Hematopoietic multipotent progenitor cell treated with erythropoietin and hydrocortisone succinate and interleukin-3 and kit ligand, for 6 days (in vitro differentiated cells): Measurements from ENCODE around the gene PSMB11.

ENCODE experiments used
- DNase-seq: peaks from one replicate; pipeline ENCODE4 v3.0.0-alpha.2; 2015

The PSMB11 gene

DNA sequence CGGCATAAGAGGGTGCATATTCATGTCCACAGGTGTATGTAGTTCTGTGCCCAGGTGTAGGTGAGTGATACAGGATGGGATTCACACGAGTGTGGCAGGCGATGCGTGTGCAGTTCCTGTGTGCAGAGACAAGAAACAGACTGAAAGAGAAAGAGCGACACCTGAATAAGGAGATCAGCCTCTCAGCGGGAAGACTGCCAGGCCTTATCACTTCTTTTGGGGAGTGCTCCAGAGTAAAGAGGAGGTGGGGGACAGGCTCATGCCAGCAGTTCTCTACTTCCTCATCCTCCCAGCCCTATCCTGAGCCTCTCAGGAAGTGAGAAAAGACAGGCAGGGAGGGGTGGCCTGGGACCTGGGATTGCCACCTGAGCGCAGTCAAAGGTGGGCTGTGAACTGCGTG, 2.8 kb downstream of the PSMB11 start:
- peak; percentile 49 for DNase-seq

DNA sequence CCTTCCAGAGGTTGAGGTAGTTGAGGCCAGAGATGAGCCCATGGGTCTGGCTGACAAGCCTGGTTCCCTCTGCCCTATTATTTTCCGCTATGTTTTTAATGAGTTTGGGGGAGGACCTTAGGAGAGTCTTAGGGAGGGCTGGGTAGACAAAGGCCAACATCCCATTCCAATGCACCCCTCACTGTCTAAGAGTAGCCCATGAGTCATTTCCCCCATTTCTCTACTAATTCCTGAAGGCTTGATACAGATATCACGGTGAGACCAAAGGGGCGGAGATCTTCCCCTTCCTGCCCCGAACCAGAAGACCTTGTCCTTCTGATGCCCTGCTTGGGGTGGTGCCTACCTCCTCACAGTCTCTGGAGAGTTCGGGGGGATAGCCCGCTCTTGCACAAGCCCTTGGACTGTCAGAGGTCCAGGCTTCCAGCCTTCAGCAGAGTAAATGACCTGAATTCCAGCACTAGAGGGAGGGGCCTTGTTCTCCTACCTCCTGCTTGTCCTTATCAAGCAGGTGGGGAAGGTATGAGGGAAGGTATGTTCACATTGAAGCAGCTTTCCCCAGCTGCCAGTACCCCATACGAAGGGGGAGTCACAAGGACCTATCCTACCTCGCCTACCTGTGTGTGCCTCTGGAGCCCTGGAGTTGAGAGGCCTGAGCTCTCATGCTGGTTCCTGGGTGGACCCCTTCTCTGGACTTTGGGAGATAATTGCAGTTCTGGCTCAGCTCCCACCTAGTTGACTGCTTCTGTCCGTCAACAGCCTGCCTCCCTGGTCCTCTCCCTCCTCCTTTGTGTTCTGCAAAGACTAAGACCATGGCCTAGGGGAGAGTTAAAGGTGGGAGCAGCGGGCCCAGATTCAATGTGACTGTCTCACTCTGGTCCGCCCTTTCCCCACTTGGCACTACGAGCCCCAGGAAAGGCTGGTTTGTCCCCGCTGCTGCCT, 3.7 kb downstream of the PSMB11 start:
- DNase-seq, result no peak

GRCh38 chr14:23047034-23047634, 5.1 kb downstream of the PSMB11 start:
- DNase-seq, result no peak

- no peak for DNase-seq
Measured at GRCh38 chr14:23047751-23048693, 6.0 kb downstream of the PSMB11 start.

DNA sequence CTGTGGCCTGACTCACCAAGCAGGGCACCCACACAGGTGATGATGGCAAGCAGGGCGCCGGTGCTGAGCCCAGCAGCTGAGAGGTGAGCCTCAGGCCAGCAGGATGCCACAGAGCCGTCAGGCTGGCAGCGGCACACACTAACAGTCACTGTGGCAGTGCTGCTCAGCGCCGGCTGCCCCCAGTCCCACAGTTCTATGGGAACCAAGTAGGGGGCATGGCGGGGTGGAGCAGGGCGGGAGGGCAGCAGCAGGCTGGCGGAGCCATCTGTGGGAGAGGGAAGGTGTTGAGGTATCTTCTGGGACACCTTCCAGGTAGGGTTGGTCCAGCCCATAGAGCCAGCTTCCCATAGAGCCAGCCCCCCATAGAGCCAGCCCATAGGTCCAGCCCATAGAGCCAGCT, 7.0 kb downstream of the PSMB11 start:
- no peak for DNase-seq

- no peak for DNase-seq
Measured at GRCh38 chr14:23051141-23052057, 9.4 kb downstream of the PSMB11 start.

- DNase-seq, result no peak
Measured at GRCh38 chr14:23052182-23052623, 10.2 kb downstream of the PSMB11 start.

DNA sequence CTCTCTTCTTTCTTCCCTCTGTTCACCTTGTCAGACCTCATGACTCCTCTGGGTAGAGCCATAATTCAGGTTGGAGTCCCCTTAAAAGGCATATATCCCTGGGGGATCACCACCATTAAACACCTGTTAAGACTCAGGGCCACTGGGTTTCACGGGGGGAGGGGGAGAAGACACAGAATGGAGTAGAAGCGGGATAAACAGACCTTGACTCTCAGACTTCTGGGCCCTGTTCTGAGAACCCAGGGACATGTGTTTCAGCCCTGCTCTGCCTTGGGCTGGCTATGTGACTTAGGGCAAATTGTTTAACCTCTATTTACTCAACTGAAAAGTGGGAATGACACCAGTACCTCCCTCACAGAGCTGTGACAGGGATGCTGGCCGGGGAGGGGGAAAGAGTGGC, 10.7 kb downstream of the PSMB11 start:
- no peak for DNase-seq

GRCh38 chr14:23053426-23053825, 11.4 kb downstream of the PSMB11 start:
- no peak for DNase-seq

- DNase-seq, result peak; percentile 65
Measured at GRCh38 chr14:23054000-23054811, 12.2 kb downstream of the PSMB11 start.

- DNase-seq, result no peak
Measured at GRCh38 chr14:23055147-23055550, 13.1 kb downstream of the PSMB11 start.

DNA sequence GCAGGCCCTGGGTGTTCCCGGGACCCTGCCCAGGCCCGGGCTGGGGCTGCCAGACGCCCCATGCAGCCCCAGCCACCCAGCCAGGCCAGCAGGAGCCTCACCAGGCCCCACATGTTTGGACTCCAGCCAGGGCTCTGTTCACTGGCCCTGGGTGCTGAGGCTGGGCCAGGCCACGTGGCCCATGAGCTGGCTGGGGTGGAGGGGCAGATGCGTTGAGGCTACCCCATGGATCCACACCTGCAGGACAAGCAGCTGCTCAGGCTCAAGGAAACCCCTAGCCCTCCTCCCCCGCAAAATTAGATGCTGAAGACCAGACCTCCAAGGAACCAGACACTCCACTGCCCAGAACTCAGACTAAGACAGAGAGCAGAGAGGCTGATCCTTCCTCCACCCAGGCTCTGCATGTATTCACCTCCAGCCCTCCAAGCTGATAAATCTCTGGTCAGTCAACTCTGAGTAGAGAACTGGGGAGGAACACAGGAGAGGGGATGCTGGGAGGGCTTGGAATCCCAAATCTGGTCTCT, 13.7 kb downstream of the PSMB11 start:
- DNase-seq, result no peak

GRCh38 chr14:23056145-23056955, 14.3 kb downstream of the PSMB11 start:
- peak; percentile 91 for DNase-seq

- peak; percentile 90 for DNase-seq
Measured at GRCh38 chr14:23056956-23057756, 15.1 kb downstream of the PSMB11 start, which contains the start of gene CDH24. Gene CDH24 (minus strand): TSS chr14:23057520. CDS start chr14:23055733, 1,787 bp downstream.

DNA sequence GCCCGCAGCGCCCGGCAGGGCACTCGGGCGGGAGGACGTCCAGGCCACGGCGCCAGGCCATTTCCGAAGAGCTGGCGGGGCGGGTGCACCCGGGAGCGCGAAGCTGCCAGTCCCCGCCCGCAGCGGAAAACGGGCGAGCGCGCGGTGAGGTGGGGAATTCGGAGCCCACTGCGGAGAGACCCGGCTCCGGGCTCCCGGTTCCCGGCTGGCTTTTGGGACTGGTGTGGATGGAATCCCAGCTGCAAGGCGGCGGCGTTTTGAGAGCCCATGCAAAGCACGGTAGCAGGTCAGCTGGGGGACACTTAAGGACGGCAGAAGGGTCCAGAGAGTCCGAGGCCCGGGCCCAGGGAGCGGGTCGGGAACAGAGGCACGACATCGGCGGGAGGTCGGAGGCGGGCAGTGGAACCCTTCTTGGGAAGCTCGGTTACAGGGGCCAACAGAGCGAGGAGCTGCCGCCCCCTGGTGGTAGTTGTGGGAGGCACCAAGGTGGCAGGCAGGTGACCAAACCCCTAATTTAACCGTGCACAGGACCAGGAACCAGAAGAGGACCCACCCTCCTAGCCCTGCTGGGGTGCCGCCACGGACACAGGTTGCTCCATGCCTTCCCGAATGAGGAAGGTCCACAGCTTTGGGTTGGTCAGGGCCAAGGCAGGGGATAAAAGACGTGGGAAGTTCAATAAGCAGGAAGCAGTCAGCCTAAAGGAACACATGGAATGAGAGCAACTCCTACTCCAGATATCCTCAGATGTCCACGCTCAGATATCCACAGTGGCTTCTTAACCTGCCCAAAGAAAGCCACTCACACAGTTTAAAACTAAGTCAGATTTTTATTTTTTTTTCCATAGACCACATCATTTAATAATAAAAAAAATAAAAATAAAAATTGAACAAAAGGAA, 16.0 kb downstream of the PSMB11 start:
- DNase-seq, result peak; percentile 92

- no peak for DNase-seq
Measured at GRCh38 chr14:23058654-23059504, 16.9 kb downstream of the PSMB11 start.
